Ammon's horn (tissue), 1 donor: Measurements from ENCODE around the gene PROX2.
A peak's percentile ranks its signal among the peaks of the same experiment; 100 is the strongest.

Experiments used
- DNase-seq: peaks from one replicate; pipeline ENCODE4 v3.0.0-alpha.2; 2016; ENCODE audit warnings: low spot score

PROX2 gene

DNA sequence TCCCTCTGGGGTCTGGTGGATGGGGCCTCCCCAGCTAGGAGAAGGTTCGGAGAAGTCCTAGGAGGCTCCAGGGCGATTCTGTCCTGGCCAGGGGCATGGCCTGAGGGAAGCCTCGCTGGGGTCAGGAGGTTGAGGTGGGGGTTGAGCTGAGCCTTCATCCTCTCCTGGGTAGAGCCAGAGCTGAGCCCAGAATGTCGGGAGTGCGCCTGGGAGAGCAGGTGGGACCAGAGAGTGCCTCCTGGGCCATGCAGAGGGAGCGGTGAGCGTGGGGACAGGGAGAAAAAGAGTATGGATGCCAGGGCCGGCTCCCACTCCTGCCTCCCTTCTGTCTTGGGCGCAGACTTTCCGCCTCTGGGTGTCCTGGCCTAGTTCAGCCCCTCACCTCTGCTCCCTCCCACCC is 34.0 kb upstream of the PROX2 start:
- DNase-seq, result no peak

DNA sequence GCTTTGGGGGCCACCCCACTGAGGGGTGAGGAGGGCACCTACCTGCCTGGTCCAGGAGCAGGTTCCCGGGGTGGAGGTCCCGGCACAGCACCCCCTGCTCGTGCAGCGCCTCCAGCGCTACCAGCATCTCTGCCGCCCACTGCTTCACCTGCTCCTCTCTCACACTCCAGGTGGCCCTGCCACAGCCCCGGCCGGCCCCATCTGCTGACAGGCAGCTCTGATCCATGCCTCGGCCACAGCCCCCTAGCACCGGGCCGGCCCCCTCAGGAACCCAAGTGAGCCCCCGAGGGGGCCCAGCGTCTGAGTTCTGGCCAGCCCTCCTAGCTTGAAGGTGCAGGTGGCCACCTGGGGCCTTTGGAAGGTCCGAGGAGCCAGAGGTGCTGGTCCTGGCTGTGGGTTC is 33.6 kb upstream of the PROX2 start:
- DNase-seq, result no peak

DNA sequence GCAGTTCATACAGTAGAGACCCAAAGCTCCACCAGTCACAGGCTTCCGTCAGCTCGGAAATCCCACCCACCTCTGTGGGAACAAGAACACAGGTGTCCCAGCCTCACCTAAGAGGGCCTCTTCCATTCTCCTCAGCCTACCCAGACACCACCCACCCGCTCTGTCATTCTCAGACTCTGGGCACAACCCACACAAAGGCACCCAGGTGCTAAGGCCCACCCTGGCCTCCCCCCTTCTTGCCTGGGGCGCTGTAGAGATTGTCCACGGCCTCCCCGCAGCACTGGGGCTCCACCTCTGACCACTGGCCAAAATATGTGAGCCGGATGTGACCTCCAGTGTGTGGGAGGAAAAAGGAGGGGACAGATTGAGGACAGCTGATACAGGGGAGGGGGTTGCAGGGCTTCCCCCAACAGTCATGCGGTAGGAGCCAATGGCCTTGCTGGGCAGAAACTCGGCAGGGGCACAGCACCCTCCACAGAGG is 33.0 kb upstream of the PROX2 start:
- DNase-seq, result no peak

DNA sequence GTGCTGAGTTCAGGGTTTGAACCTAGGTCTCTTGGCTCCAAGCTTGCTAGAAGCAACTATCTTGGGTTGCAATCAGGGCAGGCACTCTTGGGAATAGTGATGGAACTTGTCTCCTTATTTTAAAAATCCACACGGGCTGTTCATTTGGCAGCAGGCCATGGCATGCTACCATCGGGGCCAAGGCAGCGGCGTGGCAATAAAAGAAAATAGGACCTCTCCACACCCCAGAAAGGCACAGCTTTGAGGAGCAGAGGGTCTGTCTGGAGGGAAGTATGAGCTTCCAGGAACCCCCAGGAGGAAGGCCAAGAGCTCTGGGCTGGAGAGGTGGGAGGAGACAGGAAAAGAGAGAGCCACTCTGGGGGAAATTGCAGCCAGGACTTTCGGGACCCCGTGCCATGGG is 31.8 kb upstream of the PROX2 start:
- no peak for DNase-seq

DNA sequence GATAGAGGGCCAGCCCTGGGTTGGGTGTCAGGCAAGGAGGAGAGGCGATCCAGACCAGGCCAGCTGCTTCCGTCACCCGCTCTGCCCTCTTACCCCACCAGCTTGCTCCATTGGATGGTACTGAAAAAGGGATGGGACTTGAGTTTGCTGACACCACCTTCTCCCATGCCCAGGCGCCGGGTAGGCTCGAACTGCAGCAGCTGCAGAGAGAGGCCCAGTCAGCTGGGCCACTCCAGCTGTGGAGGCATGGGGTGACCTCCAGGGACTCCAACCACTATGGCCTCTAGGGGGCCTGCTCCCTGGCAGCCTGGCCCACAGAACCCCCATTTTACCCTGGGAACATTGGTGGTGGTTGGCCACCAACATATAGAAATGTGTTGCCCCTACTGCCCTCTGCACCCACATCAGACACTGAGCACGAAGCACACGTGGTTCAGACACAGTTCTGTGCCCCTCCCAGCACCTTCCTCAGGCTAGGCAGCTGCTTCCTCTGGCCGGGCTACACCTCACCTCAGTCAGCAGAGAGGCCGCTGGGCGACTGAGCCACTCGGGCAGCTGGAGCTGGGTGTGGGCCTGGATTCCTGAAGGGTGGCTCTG is 31.1 kb upstream of the PROX2 start:
- DNase-seq, result no peak

DNA sequence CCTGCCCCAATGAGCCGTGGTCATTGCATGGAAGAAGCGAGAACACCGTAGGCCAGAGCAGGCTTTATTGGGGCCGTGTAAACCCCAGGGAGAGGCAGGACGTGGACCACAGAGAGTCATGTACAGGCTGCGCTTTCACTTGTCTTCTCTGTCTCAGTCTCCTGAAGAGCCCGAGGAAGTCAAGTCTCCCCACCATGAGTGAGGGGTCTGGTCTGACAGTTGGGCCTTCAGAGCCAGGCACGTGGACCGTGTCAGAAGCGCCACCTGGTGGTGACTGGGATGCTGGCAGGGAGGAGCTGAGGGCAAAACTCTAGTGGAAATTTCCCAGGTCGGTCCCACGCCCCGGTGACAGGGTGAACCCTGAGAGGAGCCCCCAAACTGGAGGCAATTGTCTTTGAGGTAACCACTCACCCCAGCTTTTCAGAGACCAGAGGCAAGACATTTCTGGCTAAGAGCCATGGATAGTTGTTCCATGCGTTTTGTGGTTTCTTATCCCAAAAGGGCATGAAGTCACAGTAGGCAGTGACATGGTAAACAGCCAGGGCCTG is 29.7 kb upstream of the PROX2 start:
- DNase-seq, result peak; percentile 73

DNA sequence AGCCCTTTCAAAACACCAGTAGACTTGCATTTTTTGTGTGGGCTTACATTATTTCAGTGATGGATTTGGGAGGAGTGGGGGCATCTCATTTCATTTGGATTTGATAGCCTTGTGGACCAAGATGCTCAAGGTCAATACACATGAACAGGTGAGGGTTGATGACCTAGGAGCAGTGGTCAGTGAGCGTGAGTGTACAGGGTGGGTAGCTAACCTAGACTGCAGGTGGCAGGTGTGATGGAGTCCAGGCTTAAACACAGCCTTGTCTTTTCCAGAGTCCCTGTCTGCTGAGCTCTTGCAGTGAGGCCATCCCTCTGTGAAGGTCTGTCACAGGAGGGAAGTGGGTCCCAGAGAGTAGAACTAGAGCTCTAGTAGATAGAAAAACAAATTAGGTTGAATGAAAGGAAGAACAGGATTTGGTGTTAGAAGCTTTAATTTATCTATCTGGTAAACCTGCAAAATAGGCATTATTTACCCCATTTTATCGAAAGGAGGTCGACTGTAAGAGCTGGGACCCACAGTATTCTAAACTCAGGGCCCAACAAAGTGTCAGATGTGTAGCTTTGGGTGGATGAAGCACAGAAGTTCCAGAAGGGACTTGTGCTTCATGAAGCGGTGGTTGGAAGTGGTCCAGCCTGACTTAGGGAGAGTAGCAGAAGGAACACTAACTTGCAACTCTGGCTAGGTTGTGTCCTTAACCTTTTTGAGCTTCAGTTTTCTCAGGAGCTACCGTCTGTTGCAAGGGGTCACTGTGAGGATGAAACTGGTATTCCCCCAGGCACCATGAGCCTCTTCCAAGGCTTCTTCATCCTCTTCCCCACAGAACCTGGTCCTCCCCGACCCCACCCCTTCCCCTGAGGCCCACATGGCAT is 28.9 kb upstream of the PROX2 start:
- no peak for DNase-seq

DNA sequence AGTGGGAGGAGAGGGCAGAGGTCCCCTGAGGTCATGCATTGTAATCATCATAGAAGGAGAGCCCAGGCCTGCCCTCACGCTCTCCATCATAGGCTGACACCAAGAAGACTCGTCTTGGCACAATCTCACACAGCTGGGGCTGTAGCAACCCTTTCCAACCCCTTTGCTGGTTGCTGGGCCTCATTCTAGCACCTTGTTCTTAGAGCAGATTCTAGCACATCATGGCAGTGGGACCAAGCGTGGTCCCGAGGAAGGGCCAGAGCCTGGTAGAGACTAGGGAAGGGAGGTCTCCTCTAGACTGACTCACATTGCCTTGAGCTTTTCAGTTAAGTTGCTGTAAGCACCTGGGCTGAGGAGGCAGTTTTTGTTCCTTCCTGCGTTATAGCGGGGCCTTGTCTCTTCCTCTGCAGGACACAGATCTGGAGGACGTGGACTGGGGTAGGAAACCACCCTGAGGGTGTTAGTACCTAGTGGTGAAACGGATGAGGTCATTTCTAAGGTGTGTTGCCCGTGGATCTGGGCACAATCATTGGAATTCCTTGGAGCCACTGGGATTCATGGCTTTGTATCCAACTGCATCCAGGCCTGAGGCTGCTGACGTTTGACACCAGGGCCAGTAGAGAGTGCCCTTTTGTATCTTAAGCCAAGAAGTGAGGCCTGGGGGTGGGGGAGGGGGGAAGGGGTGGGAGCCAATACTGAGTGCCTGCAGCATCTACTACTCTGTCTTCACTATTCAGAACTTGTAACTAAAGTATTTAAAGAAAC is 27.2 kb upstream of the PROX2 start:
- no peak for DNase-seq

DNA sequence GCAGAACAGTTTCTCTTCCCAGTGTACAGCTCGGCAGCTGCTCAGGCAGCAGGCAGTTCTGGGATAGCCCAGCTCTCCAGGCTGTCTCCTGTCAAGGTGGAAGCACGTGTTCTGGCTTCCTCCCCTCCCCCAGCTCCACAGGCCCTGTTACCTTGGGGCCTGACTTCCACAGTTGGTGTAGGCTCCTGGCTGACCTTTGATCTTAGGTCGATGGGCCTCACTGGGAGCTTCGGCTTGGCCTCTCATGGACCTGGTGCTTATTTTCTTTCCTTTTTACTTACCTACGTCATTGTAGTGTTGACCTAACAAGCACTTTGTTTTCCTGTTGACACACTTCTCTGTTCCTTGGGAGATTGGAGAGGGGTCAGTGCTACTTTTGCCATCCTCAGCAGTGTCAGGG is 22.7 kb upstream of the PROX2 start:
- DNase-seq, result no peak

DNA sequence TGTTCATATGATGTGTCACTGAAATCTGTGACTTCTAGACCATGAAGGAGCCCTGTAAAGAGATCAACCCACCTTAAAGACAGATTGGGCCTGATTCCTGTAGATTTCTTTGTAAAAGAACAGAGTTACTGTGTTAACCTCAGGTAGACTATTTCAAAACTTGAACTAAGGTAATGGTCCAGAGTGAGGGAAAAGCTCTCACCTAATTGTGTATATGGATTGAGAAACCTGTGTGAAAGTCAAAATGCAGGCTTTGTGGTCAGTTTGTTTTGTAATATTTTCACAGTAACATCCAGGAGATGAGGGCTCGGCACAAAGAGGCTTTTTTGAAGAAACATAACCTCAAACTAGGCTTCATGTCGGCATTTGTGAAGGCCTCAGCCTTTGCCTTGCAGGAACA is 22.1 kb upstream of the PROX2 start:
- DNase-seq, result no peak

DNA sequence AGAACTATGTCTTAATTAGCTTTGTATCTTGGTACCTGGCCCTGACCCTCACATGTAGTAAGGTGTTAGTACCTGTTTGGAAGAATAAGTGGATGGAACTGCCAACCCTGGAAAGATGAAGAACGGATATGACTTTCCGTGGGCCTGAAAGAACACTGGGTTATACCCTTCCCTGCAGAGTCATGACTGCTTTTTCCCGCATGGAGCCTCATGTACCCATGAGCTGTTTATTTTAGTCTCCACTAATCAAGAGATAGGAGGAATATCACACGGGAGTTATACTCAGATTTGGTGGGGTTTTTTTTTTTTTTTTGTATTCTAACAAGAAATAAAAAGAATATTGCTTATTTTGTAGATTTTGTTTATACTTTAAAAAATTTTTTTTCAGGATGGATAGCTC is 21.7 kb upstream of the PROX2 start:
- no peak for DNase-seq

DNA sequence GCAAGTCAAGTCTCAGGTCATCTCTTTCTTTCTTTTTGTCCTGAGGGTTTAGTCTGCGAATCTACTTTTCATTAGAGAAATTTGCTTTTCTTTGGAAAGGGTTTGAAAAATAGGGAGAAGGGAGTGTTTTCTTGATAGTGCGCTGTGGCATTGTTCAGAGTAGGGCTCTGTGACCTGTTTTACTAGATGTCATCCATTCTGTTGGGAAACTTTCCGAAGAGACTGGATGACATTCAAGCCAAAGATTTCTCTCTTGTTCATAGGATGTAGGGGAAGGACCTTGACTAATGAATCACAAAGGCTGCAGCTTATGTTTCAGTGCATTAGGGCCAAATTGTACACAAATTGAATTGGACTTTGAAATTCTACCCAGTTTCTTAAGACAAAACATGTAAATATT is 20.5 kb upstream of the PROX2 start:
- no peak for DNase-seq

DNA sequence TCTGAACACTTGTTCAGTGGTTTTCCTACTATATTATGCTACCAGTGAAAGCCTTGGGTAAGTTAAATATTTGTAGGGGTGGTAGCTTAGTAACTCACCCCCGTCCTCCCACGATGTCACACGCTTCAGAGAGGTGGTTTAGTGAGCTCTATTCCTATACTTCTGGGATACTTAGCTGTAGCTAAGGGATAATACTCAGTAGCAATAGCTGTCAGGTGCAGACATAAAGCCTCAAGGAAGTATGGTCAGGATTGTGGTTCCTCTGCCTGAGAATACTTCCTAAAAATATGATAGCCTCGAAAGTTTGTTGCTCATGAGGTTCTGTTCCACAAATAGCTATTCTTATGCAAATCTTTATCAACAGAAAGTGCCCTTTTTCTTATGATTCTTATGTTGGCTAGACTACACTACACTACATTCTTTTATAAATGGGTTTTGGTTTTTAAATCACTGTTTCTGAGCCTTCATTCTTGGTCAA is 17.7 kb upstream of the PROX2 start:
- DNase-seq, result no peak

DNA sequence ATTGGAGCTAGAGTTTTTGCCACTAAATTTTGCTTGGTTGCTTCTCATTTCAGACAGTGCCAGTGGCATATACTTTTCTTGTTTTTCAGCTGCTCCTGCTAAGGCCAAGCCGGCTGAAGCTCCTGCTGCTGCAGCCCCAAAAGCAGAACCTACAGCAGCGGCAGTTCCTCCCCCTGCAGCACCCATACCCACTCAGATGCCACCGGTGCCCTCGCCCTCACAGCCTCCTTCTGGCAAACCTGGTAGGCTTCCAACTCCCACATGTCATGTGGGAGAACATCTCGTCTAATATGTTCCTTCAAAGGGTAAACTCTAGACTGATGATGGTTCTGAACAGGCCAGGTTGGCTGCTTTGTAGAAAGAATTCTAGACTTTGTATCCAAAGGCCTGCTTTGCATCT is 16.8 kb upstream of the PROX2 start:
- peak; percentile 37 for DNase-seq

DNA sequence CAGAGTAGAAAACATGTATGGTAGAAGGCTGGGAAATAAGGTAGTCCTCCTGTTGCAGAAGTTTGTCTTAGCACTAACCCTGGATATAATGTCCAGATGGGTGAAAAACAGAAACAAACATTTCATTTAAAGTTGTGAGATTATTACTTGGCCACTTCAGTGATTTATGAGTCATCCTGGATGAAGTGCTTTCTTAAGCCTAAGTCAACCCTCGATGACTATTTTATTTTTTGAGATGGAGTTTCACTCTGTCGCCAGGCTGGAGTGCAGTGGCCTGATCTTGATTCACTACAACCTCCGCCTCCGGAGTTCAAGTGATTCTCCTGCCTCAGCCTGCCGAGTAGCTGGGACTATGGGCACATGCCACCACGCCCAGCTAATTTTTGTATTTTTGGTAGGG is 15.9 kb upstream of the PROX2 start:
- DNase-seq, result no peak

DNA sequence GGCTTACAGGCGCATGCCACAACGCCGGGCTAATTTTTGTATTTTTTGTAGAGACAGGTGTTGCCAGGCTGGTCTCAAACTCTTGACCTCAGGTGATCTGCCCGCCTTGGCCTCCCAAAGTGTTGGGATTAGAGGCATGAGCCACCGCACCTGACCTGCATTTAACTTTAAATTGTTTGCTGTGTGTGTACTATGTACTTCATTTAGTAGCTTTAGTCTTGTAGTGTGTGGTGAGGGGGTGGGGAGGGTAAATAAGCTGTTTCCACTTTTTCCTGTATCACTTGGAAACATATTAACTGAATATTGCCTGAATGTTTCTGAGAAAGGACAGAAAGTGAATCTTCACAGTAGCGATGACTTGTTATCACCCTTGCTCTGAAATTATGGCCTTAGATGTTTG is 14.3 kb upstream of the PROX2 start:
- DNase-seq, result no peak

DNA sequence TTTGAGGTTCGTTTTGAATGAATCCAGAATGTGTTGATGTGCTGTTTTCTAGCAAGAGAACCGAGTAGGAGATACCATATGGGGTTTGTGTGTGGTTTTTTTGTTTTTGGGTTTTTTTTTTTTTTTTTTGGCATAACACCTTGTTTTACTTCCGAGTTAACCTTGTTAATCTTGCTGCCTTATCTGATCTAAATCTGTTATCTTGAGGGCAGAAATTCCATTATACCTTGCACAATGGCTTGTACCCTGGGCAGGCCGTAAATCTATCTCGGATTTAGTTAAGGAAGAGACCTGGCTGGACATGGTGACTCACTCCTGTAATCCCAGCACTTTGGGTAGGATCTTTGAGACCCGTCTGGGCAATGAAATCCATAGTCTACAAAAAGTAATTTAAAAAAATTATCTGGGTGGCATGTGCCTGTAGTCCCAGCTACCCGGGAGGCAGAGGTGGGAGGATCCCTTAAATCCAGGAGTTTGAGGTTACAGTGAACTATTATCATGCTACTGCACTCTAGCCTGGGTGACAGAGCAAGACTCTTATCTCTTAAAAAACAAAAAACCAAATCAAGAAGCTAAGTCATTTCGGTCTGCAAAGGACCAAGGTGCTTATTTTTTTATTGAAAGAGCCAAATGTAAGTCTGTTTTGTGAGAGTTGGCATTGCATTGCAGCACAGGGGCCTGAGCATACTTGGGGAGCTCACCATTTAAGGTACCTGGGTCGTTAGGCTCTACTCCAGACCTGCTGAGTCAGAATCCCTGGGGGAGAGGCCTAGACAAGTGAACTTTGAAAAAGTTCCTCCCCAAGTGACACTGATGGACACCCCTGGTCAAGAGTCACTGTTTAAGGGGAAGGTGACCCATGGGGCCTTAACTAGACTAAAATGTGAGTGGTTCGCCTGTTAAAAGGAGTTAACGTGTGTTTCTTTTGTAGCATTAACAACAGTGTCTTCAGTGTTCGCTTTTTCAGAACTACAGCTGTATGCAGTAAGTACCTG is 12.5 kb upstream of the PROX2 start:
- no peak for DNase-seq

DNA sequence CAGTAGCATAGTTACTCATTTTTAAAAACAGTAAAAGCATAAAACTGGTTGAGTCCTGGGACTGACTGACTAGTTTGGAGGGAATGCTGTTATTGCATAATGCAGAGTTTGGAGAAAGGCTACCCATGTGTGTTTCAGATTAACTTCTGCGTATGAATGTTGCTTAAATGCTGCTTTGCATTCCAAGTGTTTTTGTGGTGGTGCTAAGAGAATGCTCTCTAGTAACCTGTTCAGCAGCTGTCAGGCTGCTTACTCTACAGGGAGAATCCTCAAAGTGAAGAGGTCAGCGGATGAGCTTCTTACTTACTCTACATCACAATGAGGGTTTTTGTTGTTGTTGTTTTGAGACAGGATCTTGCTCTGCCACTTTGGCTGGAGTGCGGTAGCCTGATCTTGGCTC is 10.1 kb upstream of the PROX2 start:
- DNase-seq, result no peak

DNA sequence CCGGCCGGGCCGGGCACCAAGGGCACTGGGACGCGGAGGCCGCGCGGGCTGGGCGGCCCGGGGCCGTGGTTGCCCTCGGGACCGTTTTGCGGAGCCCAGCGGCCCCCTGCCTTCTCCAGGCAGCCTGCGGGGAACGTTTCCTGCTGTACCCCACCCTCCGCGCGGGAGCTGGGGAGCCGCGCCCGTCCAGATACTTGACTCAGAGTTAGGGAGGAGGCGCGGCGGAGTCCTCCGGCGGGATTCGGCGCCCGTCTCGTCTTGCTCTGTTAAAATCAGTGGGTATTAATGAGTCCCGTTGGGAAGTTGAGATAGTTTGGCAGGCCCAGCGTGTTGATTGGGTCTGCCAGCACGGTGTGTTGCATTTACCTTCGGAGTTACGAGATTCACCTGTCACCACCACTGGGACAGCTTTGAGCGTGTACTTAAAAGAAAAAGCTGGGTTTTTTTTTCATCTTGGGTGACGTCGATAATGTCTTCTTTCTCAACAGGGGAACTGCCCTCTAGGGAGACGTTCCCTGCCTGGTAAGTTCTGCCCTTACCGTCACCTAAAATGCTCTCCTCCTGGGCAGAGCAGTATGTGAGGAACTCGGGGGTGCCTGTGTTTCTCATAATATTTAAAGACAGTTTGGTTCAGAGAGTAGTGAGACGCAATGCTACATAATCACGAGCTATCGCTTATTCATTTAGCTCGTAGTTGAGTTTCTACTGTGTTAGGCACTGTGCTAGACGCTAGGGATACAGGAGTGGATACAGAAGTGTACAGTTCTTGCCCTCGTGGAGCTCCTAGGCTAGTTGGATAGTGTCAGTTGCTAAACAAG is 6.4 kb upstream of the PROX2 start:
- no peak for DNase-seq

DNA sequence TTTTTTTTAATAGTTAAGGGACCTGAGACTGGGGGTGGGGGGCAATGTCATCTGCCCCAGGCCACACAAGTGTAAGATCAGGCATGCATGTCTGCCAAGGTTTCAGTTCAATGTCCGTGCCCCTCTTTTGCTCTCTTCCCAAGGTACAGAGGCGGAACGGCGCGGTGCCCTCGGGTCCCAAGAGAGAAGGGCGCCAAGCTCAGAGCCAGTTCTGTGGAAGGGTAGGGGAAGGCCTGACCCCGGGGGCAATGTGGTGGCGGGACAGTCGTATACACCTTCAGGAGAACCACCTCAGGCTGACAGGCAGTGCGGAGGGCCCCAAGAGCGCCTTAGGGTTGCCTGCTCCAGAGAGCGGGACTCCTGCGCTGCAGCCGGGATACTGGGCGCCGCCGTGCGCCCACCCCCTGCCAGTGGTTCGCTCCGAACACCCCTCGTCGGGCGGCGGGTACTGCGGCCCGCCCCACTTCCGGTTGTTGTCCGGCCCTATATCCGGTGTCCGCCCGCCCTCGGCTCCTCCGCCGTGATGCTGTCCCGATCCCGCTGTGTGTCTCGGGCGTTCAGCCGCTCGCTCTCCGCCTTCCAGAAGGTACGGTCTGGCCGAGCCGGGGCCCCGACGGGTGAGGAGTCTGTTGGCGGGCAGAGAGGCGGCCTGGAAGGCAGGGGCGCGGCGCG is 5.6 kb upstream of the PROX2 start, which contains the start of gene DLST:
DLST (plus strand) TSS at position 486 of the 672 bp plus-strand sequence; CDS start at position 524, 38 bp downstream.
- DNase-seq, result peak; percentile 84
